Measurements from ENCODE around the gene RASA3.
"Not testable (repeated sequence)": the region's sequence is repeated elsewhere in the genome, so short reads cannot be mapped to it uniquely, and the experiment has no call there.

RASA3 gene

DNA sequence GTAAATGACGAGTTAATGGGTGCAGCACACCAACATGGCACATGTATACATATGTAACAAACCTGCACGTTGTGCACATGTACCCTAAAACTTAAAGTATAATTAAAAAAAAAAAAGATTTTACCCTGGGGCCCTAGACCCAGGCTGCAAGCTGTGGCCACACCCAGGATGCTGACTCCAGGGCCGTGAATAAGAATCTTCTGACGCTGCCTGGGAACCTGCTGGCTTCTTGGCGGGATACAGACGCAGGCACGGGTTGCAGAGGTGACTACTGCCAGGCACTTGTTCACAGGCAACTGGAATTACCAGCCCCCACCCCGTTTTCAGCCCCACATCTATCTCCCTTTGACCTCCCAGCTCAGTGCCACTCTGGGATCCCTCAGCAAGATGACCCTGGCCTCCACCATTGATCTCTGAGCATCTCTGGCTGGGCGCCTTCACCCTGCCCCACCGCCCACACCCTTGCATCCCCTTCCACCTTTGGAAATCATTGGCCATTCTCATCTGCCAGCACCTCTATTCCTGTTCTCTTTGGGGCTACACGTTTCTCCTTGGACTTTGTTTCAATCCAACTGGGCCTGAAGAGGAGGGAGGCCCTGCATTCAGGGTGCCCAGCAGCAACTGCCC is 25.6 kb upstream of the RASA3 start:
- DNase-seq (ENCODE audit: insufficient read length, low spot score) (no peak), FAIRE-seq (no peak)

DNA sequence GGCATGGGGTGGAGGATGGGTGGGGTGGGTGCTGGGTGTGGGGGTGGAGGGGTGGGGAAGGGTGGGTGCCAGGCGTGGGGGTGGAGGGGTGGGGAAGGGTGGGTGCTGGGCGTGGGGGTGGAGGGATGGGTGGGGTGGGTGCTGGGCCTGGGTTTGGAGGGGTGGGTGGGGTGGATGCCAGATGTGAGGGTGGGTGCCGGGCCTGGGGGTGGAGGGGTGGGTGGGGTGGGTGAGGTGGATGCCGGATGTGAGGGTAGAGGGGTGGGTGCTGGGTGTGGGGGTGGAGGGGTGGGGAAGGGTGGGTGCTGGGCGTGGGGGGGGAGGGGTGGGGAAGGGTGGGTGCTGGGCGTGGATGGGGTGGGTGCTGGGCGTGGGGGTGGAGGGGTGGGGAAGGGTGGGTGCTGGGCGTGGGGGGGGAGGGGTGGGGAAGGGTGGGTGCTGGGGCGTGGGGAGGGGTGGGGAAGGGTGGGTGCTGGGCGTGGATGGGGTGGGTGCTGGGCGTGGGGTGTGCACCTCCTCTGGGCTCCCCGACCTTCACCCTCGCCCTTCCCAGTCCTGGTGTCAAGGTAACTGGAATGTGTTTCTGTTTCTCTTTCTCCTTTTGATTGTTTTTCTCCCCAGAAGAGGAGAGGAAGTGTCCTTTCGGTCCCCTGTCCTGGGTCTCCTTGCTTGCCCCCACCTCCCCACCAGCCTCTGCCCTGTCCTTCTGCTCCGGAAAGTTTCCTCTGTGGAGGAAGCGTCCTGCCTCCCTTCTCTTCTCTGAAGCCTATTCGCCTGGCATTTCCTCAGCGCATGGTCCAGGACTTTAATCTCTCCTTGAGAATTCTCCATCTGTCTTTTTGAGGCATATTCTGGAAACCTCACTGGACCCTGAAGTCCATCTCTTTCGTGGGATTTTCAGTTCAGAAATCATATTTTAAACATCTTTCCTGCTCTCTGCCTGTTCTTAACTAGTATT is 23.8 kb upstream of the RASA3 start:
- no peak for FAIRE-seq
- DNase-seq (ENCODE audit: insufficient read length, low spot score) = no peak

DNA sequence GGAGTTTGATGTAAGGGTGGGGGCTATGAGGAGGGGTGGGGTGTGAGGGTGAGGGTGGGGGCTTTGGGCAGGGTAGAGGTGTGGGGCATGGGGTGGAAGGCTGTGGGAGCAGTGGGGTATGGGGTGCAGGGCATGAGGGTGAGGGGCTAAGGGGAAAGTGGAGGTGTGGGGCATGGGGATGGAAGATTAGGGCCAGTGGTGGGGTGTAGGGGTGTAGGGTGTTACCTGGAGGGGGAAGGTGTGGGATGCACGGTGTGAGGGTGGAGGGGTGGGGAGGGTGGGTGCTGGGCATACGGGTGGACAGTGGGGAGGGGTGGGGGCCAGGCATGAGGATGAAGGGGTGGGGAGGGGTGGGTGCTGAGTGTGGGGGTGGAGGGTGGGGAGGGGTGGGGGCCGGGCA is 22.9 kb upstream of the RASA3 start:
- no peak for FAIRE-seq
- no peak for DNase-seq (ENCODE audit: insufficient read length, low spot score)

DNA sequence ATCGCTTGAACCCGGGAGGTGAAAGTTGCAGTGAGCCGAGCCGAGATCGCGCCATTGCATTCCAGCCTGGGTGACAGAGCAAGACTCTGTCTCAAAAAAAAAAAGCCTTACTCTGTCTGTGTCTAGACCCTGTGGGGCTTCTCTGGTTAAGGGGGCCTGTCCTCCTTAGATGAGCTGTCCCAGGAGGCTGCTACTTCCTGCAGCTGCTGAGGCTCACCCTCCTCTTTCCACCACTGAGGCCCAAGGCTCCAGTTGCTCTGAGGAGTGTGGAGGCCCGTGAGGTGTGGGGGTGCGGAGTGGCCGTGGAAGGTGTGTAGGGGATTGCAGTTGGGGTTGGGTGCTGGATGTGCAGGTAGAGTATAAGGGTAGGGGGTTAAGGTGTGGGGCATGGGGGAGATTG is 22.1 kb upstream of the RASA3 start:
- DNase-seq (ENCODE audit: insufficient read length, low spot score) = no peak
- no peak for FAIRE-seq

GRCh38 chr13:114153485-114154080 is 21.2 kb upstream of the RASA3 start:
- FAIRE-seq (no peak), DNase-seq (ENCODE audit: insufficient read length, low spot score) (no peak)

- DNase-seq (ENCODE audit: insufficient read length, low spot score) = no peak
- no peak for FAIRE-seq
These were observed 20.5 kb upstream of the RASA3 start for GRCh38 chr13:114152831-114153371.

GRCh38 chr13:114152285-114152645 is 19.8 kb upstream of the RASA3 start:
- DNase-seq (ENCODE audit: insufficient read length, low spot score) (no peak), FAIRE-seq (no peak)

DNA sequence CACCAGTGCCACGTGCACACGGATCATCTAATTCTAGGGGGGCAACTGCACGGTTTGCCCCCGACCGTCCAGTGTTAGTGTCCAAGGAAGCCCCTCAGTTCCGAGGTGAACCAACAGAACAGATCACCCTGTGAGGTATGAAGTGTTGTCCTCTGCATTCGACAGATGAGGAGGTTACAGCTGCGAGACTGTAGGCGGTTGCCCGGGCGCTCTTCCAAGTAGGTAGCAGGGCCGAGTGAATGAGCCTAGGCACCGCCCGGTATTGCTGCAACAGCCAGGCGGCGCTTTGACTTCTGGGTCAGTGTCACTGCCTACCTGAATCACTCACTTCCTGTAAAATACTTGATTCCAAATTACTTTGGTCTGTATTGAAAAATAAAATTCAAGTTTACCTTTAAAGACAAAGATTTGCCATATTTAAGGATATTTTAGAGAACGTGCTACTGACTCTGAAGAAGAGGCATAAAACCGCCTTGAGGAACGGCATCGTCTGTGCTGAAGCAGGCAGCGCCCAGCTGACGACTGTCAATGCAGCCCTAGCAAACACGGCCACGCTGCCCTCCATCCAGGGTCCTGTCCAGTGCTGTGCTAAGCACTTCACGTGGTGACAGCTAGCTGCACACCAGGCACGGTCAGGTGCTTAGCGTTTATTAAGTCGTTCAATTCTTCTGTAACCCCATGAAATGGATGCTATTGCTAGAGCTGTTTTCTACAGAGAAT is 19.3 kb upstream of the RASA3 start:
- DNase-seq (ENCODE audit: insufficient read length, low spot score) (no peak), FAIRE-seq (no peak)

DNA sequence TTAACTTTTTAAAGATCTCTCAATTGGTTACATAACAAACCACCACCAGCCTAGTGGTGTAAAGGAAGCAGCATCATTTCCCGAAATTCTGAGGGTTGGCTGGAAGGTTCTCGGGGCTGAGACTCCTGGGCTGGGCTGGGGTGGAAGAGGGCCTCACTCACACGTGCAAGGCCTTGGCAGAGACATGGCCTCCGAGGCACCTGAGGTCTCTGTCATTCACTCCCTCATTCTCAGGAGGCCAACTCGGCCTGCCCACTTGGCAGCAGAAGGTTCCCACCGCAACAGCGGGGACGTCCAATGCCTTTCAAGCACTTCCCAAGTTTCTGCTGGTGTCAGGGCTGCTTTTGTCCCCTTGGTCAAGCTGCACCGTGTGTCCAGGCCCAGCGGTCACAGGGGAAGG is 18.6 kb upstream of the RASA3 start:
- FAIRE-seq (no peak), DNase-seq (ENCODE audit: insufficient read length, low spot score) (no peak)

DNA sequence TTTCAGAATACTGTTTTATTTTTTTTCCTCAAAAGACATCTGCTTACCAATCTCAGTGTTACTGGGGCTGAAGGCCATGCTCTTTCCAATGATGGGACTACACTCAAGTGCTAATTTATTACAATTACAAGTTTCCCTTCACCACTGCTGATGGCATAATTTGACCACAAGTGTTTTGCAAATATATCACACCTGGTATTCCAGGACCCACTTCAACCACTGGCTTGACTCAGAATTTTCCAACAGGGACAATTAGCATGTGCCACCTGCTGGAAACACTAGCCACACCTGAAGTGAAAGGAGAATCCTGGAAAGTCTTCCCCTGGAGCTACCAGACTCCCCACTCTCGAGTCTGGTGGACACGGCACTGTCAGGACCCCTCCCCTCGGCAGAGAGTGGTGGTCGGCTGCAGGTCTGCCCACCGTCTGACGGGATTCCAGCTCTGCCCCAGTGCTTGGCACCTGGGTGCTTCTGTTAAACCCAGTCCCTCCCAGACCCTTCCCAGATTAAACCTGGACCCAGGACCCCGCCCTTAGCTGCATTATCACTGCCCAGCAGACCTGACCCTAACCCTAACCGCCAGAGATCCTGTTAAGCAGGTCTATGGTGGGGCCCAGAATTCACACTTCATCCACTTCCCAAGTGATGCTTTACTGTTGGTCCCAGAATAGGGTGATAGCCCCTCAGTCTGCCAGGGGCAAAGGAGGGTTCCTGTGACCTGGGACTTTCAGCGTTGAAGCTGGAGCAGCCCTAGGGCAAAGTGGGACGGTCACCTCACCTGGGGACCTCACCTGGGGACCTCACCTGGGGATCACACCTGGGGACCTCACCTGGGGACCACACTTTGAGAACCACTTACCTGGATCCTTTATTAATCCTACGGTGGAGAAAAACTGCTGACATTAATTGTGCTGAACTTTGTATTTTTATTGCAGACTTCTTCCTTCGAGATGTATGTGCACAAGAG is 17.6 kb upstream of the RASA3 start:
- FAIRE-seq = no peak
- no peak for DNase-seq (ENCODE audit: insufficient read length, low spot score)

- FAIRE-seq; DNase-seq (ENCODE audit: insufficient read length, low spot score): not testable (repeated sequence)
These were observed 16.5 kb upstream of the RASA3 start for GRCh38 chr13:114148886-114149285.

- FAIRE-seq (no peak), DNase-seq (ENCODE audit: insufficient read length, low spot score) (no peak)
These were observed 16.1 kb upstream of the RASA3 start for GRCh38 chr13:114148521-114148855.

GRCh38 chr13:114147803-114148520 is 15.5 kb upstream of the RASA3 start:
- no peak for DNase-seq (ENCODE audit: insufficient read length, low spot score)

DNA sequence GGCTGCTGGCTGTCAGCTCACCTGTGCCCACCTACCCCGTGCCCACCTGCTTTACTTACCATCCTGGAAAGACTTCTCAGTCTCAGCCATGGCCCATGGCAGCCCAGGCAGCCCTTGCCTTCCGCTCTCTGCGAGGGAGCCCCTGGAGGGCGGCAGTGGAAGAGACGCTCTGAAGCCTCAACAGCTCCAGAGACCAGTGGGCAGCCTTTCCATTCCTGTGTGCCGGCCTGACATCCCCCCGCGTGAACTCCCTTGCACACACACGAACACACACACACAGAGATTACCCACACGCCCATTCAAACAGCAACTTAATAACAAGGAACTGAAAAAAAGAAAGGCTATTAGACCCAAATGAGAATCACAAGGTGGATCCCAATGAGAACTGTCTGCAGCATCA is 14.2 kb upstream of the RASA3 start:
- no peak for DNase-seq (ENCODE audit: insufficient read length, low spot score)
- FAIRE-seq = no peak

More at GRCh38 chr13:114147803-114148520, 15.5 kb upstream of the RASA3 start:
- no peak for FAIRE-seq

DNA sequence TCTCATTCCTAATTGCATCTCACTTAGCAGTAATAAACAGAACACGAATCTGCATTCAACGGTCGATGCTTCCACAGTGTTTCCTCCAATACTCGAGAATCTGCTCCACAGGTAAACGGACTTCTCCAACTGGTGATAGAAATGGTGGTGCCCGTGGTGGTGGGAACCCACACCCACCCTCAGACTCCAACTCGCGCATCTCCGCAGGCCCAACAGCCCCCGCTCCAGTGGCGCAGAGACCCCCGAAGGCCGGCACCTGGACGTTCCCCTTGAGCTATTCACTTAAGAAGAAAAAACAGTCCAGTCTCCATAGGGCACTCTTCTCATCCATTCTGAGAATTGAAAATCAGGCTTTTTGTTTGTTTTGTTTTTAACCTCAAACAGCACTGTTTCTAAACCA is 13.8 kb upstream of the RASA3 start:
- FAIRE-seq (no peak), DNase-seq (ENCODE audit: insufficient read length, low spot score) (no peak)

DNA sequence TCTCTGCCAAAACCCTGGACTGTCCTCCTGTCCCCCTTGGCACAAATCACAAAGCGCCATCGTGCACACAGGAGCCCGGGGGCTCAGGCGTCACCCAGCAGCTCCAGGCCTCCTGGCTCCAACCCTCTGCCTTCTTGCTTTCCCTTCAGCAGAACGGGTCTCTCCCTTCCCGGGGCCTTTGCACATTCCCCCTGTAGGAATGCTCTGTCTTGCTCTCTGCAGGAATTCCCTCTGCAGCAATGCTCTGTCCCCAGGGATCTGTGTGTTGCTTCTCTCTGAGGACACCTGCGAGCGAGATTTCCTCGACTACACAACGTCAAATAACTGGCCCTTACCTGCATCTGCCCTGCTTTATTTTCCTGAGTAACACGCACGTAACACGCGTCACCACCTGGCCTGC is 13.3 kb upstream of the RASA3 start:
- FAIRE-seq (no peak), DNase-seq (ENCODE audit: insufficient read length, low spot score) (no peak)

DNA sequence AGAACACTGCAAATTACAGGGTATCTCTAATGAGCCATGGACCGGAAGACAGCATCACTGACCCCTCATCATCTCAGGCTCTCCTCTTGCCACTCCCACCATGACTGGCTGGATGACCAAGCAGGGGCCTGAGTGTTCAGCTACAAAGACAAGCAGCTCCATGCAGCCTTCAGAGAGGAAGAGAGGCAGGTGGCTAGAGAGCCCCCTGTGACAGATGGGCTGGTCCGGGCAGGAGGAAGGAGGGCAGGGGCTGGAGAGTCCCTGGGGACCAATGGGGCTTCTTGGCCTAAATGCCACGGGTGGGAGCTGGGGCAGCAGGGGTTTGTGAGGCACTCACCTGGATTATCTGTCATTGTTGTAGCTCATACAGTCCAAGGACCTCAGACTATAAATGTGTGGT is 12.8 kb upstream of the RASA3 start:
- FAIRE-seq = no peak
- DNase-seq (ENCODE audit: insufficient read length, low spot score) = no peak

DNA sequence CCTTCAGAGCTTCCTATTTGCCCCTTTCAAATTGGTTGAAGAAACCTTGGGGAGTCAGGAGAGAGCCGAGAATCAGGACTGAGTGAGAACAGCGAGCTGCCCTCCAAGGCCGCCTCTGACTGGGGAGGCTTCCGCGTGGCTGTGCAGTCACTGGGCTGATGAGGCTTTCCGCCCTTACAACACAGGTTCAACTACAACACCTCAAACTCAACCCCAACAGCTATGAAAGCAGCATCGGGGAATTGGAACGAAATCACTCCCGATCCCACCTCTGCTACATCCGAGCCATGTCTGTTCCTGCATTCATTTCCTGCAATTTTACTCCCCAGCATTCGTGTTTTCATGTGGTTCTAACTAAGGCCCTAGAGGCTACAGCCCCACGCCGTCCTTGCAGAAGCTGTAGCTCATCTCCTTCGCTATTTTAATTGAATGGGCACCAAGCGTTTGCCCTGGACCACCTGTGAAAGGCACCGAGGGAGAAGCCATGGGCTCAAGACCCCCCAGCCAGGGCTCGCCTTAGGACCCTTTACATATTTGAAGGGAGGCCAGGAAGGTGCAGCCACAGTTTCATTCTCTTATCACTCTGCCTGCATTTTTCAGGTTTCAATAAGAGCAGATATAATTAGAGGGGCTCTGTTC is 12.3 kb upstream of the RASA3 start:
- no peak for FAIRE-seq
- no peak for DNase-seq (ENCODE audit: insufficient read length, low spot score)

Data from HTR-8/SVneo (cell line).